Activated CD4-positive, alpha-beta T cell treated with anti-CD3 and anti-CD28 coated beads for 36 hours (primary cell): Measurements from ENCODE around the gene EN1. TPM values are rescaled to one million over a fixed set of nuclear protein-coding genes. Genes with fewer than 3 reads are reported as not detected.

Source experiments
- ATAC-seq: fragments of 200-7000 bp; cut with Tn5 transposase; one replicate; pipeline ENCODE4 v1.10.0; 2021; ENCODE audit warnings: mild to moderate bottlenecking, moderate library complexity
- CTCF ChIA-PET: fragments of 350-600 bp; sonication (Branson Sonifier 250); formaldehyde crosslinking; loops from one replicate; lab custom pipeline; 2021; ENCODE audit warnings: antibody characterized with exemption; lab: Charles Lee
- POLR2A ChIA-PET: fragments of 350-600 bp; sonication (Branson Sonifier 250); formaldehyde crosslinking; loops from one replicate; lab custom pipeline; 2021; ENCODE audit warnings: antibody characterized with exemption, inconsistent platforms; lab: Charles Lee
- DNase-seq: peaks from one replicate; pipeline ENCODE4 v3.0.0-alpha.2; 2020
- H3K27ac Mint-ChIP-seq: one replicate; pipeline ENCODE4 v1.8.0; 2021; ENCODE audit warnings: mixed read lengths
- H3K27me3 Mint-ChIP-seq: one replicate; pipeline ENCODE4 v1.8.0; 2021; ENCODE audit warnings: mixed read lengths
- H3K36me3 Mint-ChIP-seq: one replicate; pipeline ENCODE4 v1.8.0; 2021; ENCODE audit warnings: low read depth, mixed read lengths
- H3K4me1 Mint-ChIP-seq: one replicate; pipeline ENCODE4 v1.8.0; 2021; ENCODE audit warnings: mixed read lengths
- H3K4me3 Mint-ChIP-seq: one replicate; pipeline ENCODE4 v1.8.0; 2021; ENCODE audit warnings: mild to moderate bottlenecking, moderate library complexity, mixed read lengths
- H3K9me3 Mint-ChIP-seq: one replicate; pipeline ENCODE4 v1.8.0; 2021; ENCODE audit warnings: low read depth, mixed read lengths
- intact Hi-C, 2 experiments: fragments of 100-400 bp; cut with DNase I in 1 of 2; cut with micrococcal nuclease in 1 of 2; formaldehyde crosslinking; loops; one replicate each; pipeline versions ENCODE4 v1.14.2 to v1.15.1; 2022 to 2024; cut with DNase I, micrococcal nuclease
- total RNA-seq, 2 experiments: library from RNA; stranded (reverse); gene quantifications; one replicate each; pipeline ENCODE4 v1.2.3, GENCODE V29; 2021

The EN1 gene
- total RNA-seq, 2 experiments from 2014 or later = not detected

GRCh38 chr2:118800736-118801135 lies 46.7 kb downstream of the EN1 start:
- POLR2A ChIA-PET = no interaction called here
- CTCF ChIA-PET = interaction anchor here (0.8 to 1.2 kb wide), 2 partner anchors 11 to 45 kb away, joined by 3 read pairs; no protein-coding TSS in a partner anchor
- H3K4me3 Mint-ChIP-seq = no peak overlapping the region
- ATAC-seq (no peak), DNase-seq (no peak)
- peaks cover 36% of the 10 kb centered on the region for H3K27me3 Mint-ChIP-seq
- no peak overlapping the region for H3K27ac Mint-ChIP-seq
- intact Hi-C loops = no loop called here
- no peaks in the 10 kb centered on the region for H3K9me3 Mint-ChIP-seq
- H3K4me1 Mint-ChIP-seq = no peaks in the 10 kb centered on the region
- H3K36me3 Mint-ChIP-seq = no peaks in the 10 kb centered on the region

GRCh38 chr2:118794546-118794945 lies 52.9 kb downstream of the EN1 start:
- CTCF ChIA-PET = no interaction called here
- ATAC-seq (no peak), DNase-seq (no peak)
- peaks cover 37% of the 10 kb centered on the region for H3K27me3 Mint-ChIP-seq
- POLR2A ChIA-PET = no interaction called here
- no peak overlapping the region for H3K4me3 Mint-ChIP-seq
- H3K27ac Mint-ChIP-seq = no peak overlapping the region
- intact Hi-C loops = no loop called here
- H3K4me1 Mint-ChIP-seq = no peaks in the 10 kb centered on the region
- no peaks in the 10 kb centered on the region for H3K36me3 Mint-ChIP-seq
- no peaks in the 10 kb centered on the region for H3K9me3 Mint-ChIP-seq

Other genes with a start within 250 kb of the EN1 start
- gene MARCO, start 94.5 kb upstream of the EN1 start, total RNA-seq = not detected